GM21390 (cell line): ENCODE measurements around the gene TTC3.
"Not testable (repeated sequence)": the region's sequence is repeated elsewhere in the genome, so short reads cannot be mapped to it uniquely, and the experiment has no call there.

Experiments used
- ATAC-seq: cut with Tn5 transposase; IDR thresholded peaks from one replicate; pipeline ENCODE4 v1.9.1; 2021; ENCODE audit not compliant: unreplicated experiment

Gene TTC3

DNA sequence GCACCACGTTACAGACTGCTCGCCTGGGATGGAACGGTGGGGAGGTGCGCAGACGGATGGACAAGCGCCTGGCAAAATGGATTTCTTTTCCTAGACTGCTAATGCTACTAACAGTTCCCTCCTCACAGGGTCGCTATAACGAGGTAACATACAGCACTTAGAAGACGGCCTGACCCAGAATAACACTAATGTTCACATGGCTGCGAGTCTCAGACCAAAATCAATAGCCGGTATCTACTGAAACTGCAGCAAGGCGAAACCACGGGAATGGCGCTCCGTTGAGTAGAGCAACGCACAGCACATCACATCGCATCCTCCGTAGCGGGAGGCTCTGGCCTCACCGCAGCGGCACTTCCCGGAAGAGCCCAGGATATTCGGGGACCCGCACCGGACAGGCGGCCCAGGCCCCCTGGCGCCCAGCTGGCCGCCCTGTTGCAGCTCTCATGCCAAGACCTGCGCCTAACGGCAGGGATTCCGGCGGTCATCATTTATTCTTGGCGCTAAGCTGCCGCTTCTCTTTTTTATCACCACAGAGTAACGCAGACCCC lies 147.5 kb downstream of the TTC3 start:
- peak; percentile 40 for ATAC-seq

DNA sequence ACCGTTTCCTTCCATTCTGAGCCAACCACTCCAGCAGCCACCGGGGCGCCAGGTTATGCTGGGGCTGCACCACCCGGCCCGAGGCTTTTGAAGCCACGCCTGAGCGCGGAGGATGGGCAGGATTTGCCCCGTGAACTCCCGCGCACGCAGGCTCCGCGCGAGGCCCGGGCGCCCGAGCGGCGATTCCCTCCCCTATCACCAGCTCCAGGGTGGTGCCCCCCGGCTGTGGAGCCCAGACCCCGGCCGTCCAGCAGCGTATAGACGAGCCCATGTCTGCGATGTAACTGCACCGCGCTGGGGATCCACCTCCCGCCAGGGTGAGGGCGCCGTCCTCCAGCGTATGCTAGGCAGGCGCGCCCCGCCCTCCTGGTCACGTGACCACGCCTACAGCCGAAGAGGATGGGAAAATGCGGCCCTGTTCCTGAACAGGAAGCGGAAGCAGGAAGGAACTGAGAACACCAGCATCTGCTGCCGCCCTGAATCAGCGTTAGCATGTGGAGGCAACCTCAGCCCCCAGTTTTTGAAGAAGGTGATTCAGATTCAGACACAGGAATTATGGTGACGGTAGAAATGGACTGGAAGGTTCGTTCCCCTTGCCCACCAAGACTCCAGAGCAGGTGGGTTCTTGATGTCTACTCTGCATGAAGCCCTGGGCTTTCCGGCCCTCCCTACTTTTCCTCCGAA lies 148.1 kb downstream of the TTC3 start:
- peak; percentile 81 for ATAC-seq

DNA sequence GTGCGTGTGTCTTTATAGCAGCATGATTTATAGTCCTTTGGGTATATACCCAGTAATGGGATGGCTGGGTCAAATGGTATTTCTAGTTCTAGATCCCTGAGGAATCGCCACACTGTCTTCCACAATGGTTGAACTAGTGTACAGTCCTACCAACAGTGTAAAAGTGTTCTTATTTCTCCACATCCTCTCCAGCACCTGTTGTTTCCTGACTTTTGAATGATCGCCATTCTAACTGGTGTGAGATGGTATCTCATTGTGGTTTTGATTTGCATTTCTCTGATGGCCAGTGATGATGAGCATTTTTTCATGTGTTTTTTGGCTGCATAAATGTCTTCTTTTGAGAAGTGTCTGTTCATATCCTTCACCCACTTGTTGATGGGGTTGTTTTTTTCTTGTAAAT lies 149.2 kb downstream of the TTC3 start:
- not testable (repeated sequence) for ATAC-seq

DNA sequence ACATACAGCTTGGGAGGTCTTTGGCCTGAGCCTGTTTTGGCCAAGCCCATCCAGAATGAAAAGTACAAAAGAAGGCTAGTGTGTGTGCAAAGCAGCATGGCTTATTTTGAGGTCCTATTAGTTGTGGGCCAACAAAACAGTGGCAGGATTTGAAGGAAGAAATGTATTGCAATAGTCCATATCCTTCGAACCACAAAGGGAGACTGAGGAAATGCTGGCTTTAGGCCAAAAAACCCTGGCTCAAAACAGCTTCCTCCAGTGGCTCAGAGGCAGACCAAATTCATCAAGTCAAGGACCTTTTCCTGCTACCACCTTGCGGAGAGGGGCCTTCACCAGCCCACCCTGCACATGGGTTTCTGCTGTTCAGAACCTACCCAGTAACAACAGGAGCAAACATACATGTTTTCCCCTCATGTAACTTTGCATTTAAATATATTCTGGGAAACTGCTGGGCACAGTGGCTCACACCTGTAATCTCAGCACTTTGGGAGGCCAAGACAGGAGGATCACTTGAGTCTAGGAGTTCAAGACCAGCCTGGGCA lies 150.8 kb downstream of the TTC3 start:
- ATAC-seq, result no peak

DNA sequence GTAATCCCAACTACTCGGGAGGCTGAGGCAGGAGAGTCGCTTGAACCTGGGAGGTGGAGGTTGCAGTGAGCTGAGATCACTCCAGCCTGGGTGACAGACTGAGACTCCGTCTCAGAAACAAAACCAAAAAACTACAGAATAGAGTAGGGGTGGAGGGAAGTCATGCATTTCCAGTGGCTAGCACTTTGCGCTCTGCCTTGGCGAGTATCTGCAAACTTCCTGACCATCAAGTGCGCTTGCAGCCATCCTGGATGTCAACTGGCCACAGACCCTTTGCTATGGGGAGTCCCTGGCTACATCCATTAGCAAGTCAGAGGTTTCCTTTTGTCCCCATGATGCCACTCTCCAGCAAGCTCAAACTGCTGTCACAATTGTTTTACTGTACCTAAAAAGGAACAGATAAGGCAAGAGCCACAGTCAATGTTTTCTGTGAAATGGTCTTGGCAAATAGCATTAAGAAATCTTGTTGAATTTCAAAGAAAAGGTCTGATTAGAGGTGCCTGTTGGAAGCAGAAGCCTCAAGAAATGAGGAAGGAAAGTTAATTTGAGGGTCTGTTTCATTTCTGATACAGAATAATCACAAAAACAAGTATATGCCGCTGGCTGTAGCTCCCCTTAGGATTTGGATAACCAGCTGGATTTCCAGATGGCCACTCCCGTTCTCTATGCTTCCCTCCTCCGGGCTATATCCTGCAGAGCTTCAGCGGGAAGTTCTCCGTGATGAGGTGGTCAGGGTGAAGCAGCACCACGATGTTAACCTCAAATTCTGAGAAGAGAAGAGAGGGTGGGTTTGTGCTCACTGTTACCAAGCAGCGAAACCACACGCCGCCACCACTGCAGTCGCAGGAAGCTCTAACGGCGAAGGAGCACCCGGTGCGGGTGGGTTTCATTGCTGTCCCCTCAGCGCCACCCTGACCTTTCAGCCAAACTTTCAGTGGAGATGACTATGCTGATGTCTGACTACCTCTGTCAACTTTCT lies 152.1 kb downstream of the TTC3 start:
- ATAC-seq, result no peak

DNA sequence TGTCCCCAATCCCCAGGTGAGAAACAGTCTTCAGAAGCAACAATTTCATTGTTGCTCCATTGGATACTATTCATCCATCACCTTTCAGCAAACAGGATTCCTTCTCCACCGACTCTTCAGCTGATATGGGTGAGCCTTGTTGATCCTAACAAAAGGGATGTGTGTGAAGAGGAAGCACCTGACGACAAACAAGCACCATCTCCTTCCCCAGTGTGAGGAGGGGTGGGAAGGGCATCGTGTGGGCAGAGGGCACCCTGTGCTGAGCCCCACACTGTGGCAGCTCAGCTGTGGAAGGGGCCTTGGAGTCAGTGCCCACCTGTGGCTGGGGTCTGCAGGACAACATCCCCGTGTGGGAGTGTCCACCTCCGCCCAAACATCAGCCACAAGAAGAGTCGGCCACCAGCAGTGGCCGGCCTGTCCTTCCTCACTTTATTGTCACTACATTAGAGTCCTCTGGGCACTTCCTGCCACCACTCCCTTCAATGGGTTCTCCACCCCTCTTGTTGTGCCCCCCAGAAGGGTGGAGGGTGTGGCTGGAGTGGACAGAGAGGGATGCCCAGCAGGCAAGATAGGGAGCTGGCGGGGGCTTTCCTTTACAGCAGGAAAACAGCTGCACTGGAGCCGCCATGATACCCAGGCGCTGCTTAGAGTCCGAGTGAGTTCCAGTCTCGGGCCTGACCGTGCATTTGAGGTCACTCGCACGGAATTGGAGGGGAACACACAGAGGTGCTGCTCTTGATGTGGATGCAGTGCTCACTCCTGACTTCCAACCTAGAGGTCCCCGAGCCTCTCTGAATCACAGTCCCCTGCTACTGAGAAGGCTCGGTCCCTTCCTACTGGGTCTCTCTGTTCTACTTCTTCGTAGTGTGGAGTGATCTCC lies 153.2 kb downstream of the TTC3 start:
- no peak for ATAC-seq

DNA sequence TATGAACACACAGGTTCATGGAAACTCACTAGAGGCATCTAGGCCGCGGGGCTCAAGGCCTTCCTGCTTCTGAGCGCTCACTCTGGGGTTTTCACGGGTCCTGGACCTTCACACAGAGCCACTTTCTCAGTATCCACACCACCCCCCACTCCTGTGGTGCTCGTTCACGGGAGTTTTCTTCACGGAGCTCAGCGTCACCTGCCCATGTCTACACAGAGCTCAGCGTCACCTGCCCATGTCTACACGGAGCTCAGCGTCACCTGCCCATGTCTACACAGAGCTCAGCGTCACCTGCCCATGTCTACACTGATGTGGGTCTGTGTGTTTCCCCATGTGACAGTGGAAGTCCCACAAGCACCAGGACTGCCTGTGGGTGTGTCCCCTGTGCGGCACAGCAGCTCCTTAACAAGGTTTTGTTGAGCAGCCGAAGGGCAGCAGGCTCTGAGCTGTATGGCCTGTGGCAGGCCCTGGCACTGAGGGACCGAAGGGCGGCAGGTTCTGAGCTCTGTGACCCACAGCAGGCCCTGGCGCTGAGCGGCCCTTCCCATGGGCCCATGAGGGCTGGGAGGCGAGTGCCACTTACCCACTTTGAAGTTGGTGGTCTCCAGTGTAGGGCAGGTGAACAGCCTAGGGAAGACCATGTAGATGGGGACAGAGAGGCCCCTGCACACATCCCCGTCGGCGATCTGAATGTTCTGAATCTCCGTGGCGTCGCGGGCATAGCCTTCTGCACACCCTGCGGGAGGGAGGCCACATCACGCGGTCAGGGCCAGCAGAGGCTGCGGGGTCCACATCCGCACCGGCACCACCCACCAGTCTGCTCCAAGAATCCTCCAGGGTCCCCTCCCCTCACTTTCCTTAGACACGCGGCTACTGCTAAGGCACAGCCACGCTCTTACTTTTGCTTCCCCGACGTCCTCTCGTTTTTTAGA lies 154.3 kb downstream of the TTC3 start:
- no peak for ATAC-seq

DNA sequence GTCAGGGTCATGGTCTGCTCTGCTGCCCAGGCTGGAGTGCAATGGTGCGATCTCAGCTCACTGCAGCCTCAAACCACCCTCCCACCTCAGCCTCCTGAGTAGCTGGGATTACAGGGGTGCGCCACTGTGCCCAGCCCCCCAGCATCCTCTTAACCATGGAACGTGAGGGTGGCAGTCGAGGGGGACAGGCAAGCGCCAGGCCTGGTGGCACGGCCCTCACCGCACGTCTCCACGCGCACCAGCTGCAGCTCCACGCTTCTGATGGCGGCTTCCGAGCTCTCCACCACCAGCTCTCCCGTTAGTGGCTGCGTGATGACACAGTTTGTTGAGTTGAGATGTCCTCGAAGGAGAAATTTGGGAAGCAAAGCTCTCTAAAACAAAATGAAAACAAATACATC lies 154.9 kb downstream of the TTC3 start:
- ATAC-seq, result no peak

DNA sequence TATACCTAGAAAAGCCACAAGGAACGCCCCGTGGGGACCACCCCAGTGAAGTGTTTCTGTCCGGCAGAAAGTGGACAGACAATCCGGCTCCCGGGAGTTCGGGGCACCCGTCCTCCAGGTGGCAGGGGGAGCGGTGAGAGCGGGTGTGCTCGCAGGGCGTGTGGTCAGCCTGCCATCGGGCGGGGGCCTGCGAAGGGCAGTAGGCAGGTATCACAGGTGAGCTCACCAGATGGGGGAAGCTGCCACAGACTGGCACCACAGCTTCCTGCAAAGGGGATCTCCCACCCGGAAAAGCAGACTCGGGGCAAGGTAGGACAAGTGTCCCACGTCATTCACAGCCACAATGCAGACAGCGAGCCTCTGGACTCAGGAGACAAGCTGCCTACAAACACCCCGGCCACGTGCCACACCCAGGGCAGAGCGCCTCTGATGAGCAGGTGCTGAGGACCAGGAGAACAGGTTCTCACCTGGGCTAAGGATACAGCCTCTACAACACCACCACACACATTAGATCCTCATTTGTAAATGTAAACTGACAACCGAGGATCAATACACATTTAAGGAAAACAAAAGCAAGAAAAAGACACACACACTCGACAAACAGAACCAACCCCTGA lies 157.7 kb downstream of the TTC3 start:
- no peak for ATAC-seq

DNA sequence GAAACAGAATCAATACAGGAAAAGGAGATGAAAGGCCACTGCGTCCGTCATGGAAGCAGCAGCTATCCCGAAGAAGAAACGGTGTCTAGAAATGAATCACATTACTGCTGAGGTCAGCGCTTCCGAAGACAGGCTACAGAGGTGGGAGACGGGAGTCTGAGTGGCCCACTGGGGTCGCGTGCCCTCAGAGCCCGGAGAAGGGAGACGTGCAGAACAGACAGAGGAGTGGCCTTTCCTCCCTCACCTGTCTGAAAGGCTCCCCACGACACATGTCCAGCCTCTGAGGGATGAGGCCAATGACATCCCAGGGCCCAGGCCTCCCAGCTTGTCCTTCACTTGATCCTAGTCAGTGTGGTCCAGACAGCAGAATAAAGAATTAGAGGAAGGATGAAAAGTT lies 158.2 kb downstream of the TTC3 start:
- no peak for ATAC-seq

DNA sequence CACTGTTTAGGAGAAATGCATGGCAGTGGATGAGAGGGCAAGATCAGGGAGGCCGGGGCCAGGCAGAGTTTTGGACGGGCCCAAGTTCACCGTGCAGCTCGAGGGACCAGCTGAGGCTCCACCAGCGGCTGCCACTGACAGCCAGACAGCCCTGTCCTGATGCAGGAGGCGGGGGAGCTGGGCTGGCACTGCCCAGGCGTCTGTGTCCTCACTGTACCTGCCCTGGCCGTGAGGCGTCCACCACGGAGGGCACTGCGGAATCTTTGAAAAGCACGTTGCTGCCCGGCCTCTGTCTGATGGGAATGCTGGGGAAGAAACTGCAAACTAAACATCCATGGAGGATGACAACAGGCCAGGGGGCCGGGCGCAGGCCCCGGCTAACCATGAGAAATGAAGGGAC lies 158.6 kb downstream of the TTC3 start:
- ATAC-seq, result no peak

DNA sequence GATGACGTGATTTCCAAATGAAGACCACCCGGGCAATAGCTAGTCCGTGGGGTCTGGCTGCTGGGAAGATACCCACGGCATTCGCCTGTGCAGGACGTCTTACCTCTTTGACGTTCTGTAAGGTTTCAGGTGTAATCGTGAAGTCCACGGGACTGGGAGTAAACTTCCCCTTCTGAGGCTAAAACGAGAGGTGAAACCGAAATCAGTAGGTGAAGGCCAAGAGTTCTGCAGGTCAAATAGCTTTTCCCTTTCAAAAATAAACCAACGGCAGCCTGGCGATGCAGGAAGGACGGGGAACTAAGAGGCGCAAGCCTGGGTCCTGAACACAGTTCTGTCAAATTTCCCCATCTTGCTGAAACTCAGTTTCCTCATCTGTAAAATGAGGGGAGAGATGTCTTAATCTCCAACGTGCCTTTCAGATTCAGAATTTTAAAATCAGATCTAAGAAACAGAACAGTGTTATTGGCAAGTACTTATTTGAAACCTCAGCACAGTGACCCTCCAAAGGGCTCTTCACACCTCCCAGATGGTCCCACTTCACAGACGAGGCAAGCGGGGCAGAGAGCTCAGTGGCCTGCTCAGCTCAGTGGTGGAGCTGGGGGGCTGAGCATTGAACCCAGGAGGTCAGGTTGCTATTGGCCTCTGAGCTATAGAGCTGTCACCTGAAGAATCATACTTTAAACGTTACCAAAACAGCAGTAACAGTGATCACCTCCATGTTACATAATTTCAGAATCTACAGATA lies 159.4 kb downstream of the TTC3 start:
- peak; percentile 80 for ATAC-seq

DNA sequence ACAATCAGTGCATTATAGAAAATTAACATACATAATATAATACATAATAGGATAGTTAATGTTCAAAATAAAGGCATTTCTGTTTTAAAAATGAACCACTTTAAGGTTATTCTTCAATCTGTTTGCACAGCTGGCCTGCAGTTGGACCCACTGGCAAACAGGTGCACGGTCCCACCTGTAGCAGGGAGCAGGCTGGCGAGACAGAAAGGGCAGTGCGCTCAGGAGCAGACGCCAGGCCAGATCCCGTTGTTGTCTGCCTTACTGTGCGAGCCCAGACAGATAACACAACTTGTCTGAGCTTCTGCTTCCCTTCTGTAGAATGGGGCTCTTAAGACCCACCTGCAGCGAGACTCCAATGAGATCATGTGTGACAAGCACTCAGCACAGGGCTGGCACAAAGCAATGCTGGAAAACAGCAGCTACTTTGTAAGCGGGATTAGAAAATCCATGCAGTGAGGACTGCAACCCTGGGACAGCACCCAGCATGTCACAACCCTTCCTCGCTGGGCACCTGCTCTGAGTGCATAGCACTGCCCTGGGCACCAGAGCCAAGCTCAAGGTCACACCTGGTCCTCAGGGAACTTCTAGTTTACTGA lies 160.6 kb downstream of the TTC3 start:
- ATAC-seq, result no peak

DNA sequence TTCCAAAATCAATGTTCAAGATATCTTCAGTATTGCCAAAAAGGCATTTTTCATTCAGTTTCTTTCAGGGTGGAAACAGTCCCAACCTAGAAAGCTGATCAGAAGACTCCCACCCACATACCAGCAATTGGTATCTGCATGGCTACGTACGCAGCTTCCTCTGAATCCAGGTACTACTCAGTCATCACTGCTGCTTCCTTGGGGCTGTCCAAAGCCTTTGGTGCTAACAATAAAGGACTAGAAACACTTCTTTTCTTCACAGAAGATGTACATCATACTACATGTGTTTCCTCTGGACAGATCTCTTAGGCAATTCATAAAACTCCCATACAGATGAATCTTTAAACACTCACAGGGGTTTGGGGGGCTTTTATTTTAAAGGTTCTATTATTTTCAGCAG lies 164.3 kb downstream of the TTC3 start:
- ATAC-seq, result no peak

DNA sequence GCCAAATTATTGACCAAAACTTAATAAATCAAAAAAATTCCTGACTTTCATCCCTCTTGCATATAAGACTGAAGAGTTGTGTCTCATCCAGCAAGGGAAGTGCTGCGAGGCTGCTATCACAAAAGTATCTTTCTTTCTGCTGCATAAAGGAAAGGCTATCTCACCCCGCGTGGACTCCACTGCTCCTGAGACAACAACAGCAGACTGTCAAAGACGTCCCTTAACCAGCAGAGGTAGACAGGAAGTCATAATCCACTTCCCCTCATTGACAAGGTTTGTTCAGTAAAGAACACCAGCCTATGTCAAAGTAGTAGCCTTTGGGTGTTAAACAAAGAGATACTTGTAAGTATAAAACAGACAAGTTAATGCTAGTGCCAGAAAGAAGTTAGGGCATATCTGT lies 164.7 kb downstream of the TTC3 start:
- no peak for ATAC-seq

DNA sequence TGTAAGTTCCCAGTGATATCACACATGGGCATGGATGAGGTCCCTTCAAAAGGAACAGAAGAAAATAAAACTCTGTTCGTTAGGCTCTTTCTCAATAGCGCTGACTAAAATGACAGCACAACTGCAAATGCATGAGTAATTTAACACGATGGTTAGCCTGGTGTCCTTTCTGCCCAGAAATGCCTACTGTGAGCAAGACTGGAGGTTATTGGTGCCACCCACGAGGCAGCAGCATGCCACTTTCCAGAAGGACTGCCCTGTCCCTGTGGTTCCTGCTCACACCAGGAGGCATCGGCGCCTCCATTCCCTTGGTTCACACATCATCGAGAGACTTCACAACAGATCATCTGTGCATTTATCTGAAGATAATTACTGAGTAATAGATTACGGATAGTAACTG lies 167.9 kb downstream of the TTC3 start:
- ATAC-seq, result no peak

DNA sequence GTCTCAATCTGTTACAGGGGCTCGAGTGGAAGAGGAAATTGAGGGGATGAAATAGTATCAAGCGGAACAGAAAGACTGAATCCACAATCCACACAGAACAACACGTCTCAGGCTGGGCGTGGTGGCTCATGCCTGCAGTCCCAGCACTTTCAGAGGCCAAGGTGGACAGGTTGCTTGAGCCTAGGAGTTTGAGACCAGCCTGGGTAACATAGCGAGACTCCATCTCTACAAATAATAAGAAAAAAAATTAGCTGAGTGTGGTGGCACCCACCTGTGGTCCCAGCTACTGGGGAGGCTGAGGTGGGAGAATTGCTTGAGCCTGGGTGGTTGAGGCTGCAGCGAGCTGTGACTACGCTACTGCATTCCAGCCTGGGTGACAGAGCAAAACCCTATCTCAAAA lies 168.4 kb downstream of the TTC3 start:
- ATAC-seq, result no peak

DNA sequence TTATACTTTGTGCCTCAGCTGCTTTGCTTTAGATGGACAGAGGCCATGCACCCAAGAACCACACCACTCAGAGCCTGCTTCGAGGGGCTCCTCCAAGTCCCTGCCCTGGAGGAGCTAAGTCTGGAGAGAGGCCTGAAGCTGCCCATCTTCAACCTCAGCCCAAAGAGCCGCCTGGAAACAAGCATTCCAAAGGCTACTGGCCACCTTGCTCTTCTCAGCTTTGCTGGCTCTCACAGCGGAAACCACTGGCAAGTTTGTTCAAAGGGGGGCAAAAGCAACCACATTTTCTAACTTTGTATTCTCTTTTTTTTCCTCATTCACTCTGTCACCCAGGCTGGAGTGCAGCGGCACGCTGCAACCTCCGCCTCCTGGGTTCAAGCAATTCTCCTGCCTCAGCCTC lies 170.9 kb downstream of the TTC3 start:
- ATAC-seq, result no peak
